Measurements from ENCODE around the gene KLRG1.

Gene KLRG1

DNA sequence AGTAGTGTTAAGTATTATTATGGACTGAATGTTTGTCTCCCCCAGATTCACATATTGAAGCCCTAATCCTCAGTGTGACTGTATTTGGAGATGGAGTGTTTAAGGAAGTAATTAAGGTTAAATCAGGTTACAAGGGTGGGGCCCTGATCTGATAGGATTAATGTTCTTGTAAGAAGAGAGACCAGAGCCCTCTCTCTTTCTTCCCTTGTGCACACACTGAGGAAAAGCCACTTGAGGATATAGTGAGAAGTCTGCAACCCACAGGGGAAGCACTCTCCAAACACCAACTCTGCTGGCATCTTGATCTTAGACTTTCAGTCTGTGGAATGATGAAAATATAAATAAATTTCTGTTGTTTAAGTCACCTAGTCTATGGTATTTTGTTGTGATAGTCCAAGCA lies 2.2 kb upstream of the KLRG1 start:
- DNase-seq: no peak

GRCh38 chr12:8987685-8988084 lies 1.7 kb upstream of the KLRG1 start:
- DNase-seq: no peak

DNA sequence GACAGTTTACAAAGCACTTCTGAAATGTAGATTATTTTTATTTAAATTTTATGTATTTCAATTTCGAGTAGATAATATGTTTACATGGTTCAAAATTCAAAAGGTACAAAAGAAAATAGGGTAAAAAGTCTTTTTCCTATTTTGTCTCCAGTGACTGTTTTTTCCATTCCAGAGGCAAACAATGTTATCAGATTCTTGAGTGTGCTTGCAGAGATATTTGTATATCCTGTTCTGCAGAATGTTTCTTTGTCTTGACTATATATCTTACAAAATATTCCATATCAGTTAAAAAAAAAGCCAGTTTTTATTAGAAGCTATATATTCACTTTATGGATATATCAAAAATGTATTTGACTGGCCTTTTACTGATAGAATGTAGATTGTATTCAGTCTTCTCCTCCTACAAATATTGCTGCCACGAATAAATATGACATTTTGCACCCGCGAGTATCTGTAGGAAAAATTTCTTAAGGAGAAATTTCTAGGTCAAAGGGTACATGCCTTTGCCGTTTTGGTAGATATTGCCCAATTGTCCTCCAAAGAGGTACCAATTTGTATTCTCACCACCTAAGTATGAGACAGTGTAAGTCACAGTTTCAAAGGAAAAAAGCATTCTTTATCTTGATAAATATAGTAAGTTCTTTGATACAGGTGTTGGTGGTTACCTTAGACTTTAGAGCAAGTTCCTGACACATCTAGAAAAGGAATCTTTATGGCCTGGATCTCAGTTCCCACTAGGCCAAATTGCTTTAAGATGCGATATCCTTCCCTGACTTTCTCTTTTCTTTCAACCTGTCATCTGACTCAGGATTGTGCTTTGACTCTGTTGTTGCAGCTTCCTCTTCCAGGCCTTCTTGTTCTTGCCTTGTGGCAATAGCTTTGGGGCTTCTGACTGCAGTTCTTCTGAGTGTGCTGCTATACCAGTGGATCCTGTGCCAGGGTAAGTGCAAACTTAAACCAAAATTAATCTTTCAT lies 2.3 kb downstream of the KLRG1 start:
- no peak for DNase-seq

DNA sequence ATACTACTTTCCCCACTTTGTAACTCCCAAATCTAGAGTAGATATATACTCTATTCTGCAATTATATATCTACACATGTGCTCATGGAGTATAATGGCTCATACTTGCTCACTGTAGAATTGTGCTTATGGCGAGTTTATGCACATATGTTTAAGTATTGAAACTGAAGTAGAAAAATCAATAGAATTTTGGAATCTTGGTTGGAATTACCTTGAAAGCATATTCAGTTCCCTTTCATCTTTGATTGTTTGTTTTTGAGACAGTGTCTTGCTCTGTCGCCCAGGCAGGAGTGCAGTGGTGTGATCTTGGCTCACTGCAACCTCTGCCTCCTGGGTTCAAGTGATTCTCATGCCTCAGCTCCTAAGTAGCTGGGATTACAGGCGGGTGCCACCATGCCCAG lies 4.5 kb downstream of the KLRG1 start:
- no peak for DNase-seq

GRCh38 chr12:8995021-8995775 lies 5.9 kb downstream of the KLRG1 start:
- DNase-seq: no peak

DNA sequence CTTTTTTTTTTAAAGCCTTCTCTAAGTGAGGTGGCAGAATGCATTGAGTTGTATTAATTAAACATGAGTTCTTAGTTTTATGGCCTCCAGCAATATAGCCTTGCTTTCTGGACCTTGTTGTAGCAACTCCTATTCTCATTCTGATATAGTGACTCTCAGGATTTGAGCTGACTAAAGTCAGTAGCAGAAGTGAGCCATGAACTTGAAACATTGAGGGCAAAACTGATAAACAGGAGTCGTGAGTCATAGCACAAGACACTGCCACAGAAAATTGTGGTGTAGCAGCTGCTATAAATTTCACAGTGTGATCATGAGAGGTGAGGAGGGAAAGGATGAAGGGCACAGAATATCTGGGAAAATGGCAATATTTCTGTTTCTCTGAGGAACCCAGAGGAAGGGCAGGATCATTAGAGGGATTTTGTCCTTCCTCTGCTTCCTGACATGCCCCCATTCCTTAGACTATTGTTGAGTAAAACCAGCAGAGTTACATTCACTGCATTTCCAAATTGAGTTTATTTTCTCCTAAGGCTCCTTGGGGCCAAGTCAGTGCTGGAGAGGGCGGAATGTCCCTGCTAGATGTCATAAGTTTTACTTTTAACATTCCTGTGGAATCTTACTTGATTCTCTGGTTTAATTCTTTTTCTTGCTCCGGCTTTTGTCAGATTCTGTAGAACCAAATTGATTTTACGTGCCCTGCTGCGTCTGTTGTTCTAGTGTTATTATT lies 7.5 kb downstream of the KLRG1 start:
- DNase-seq: no peak

GRCh38 chr12:9001233-9001632 lies 11.9 kb downstream of the KLRG1 start:
- no peak for DNase-seq

- DNase-seq: no peak
Observed at GRCh38 chr12:9002335-9002734, 13.0 kb downstream of the KLRG1 start.

- DNase-seq: no peak
Observed at GRCh38 chr12:9022592-9022991, 33.2 kb downstream of the KLRG1 start.

DNA sequence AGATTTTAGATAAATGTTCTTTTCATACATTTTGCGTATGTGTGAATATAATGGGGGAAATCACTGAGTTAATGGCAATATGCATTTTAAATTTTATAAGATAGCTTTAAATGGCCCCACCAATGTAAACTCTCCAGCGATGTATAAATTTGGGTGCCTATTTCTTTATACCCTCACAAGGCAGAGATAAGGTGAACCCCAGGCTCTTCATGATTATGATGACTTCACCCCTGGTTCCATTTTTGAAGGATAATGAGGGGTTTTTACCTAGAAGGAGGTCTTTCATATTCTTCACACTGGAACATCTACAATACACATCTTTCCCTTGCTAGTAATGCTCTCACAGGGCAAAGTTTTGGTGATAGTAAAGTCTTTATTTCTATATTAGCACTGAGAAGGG lies 35.2 kb downstream of the KLRG1 start:
- no peak for DNase-seq

GRCh38 chr12:9027161-9028059 lies 38.1 kb downstream of the KLRG1 start:
- no peak for DNase-seq

DNA sequence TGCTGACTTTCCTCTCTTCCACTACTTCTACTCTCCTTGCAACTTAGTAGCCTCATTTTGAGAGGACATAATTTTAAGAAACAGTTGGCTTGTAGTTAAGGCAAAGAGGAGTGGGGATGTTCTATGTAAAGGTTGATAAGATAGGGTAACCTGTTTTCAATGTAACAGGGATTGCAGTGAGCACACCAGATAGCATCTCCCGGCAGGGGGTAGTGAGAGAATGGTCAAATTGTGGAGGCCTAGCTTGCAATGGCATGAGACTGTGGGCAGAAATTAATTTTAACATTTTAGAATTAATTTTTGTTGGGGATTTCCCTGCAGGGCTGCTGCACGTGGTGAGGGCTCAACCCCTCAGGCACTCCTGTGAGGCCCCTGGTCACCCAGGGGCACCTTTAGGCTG lies 41.4 kb downstream of the KLRG1 start:
- no peak for DNase-seq

DNA sequence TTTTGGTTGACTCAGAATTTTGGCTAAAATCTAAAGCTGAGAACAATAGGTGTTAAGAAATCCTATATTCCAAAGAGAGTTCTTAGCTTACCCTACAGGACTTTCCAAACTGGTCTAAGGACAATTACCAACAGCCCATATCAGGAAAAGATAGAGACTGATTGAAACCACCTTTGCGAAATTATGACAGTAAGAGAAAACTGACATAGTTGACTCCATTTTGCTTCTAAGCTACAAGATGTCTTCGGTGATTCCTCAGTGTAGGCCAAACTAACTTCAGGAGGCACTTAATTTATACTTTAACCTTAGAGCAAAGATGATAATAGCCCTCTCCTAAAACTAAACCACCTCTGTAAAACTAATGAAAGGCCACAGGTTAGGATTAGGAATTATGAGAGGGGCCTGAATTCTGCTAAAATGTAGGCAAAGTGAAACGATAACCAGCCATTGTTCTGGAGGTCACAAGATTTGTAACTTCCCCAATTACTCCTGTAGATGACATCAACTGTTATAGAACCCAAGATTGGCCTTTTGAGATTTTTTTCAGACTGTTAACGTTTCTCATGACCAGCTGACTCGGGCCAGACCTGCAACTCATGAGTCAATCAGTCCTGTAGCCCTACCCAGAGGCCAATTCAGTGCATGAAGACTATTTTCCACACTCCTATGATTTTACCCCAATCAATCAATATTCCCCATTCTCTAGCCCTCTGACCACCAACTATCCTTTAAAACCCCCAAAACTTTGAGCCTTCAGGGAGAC lies 43.0 kb downstream of the KLRG1 start:
- no peak for DNase-seq

- no peak for DNase-seq
Observed at GRCh38 chr12:9033265-9033887, 44.0 kb downstream of the KLRG1 start.

GRCh38 chr12:9034095-9034494 lies 44.7 kb downstream of the KLRG1 start:
- no peak for DNase-seq

DNA sequence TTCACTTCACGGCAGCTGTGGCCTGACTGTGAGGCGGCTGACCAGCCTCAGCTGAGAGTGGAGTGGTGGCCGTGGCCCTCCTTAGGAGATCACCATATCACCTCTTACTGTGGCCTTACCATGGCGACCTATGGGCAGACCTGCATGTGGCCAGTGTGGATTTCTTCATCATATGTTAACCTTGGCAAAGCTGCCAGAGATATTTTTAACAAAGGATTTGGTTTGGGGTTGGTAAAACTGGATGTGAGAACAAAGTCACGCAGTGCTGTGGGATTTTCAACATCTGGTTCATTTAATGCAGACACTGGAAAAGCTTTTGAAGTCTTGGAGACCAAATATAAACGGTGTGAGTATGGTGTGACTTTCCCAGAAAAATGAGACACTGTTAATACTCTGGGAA lies 46.9 kb downstream of the KLRG1 start:
- no peak for DNase-seq

DNA sequence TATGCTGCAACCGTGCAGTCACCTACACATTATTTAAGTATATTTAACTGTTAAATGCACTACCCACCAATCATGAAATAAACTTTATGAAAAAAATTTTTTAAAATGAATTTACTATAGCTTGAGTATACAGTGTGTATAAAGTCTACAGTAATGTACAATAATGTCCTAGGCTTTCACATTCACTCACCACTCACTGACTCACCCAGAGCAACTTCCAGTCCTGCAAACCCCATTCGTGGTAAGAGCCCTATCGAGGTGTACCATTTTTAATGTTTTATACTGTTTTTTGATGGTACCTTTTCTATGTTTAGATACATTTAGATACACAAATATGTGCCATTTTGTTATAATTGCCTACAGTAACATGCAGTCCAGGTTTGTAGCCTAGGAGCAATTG lies 48.1 kb downstream of the KLRG1 start:
- no peak for DNase-seq

DNA sequence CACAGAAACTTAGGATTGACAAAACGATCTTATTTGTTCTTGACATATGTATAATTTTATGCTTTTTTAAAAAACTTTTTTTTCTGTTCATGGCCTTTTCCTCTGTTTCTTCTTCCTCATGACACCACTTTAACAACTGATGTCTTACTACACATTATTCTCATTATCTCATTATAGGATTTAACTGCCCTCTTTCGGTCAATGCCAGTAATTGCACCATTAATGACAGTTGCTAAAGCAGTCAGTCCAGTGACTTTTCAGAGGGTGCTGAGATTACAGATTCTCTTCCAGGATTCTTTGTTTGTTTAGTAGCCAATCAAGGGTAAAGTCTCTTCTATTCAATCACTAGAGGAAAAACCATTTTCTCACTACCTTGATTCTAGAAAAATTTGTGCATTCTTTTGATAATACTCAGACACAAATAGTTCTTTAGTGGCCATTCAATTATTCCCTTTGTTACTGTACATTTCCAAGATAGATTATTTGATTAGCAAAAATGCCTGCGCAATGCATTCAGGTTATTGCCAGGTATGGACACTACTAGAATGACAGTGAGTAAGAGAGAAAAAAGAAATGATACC lies 50.1 kb downstream of the KLRG1 start:
- no peak for DNase-seq

DNA sequence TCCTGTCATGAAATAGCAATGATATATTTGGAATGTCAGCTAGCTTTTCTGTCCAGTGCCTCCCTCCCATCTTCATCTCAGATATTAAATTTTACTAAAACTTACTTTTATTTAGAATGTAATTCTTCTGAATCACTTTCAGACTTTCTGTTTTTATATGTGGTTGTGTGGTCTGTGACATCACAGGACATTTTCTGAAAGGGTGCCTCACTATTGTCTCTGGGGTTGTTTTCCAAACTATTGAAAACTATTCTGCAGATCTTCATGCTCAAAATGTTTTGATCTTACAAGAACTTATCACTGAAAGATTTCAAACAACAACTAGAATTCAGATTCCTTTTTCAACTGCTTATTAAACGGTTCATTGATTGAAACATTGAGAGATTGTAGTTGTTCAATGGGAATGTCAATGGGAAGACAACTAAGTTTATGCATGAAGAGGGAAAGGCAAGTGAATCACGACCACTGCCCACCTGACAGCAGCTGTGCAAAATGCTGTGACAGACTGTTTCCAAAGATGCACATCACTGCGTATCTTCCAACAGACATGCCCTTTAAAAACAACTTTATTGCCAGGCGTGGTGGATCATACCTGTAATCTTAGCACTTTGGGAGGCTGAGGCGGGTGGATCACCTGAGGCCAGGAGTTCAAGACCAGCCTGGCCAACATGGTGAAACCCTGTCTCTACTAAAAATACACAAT lies 51.3 kb downstream of the KLRG1 start:
- no peak for DNase-seq

GRCh38 chr12:9041321-9041720 lies 52.0 kb downstream of the KLRG1 start:
- no peak for DNase-seq

Data from DMS 273 treated with DMSO at 0.1 percent for 48 hours (cell line).